A673 (cell line): ENCODE results near the gene PRKCH. TPM values are rescaled to one million over a fixed set of nuclear protein-coding genes. Genes with fewer than 3 reads are reported as not detected.

Experiments
- BruUV-seq: library from RNA; stranded (reverse); fragments of 400-500 nt; replicated peaks from 2 replicates; lab custom pipeline; 2021; lab: Mats Ljungman, UMichigan
- CTCF ChIA-PET: fragments of 300-600 bp; sonication (Branson Sonifier 250); formaldehyde crosslinking; loops from one replicate; lab custom pipeline; 2022; ENCODE audit warnings: antibody characterized with exemption; lab: Charles Lee
- POLR2A ChIA-PET: fragments of 300-600 bp; sonication (Branson Sonifier 250); formaldehyde crosslinking; loops from one replicate; lab custom pipeline; 2022; ENCODE audit warnings: antibody characterized with exemption; ENCODE audit not compliant: low non-redundant PET; lab: Charles Lee
- DNase-seq: peaks from one replicate; pipeline ENCODE4 v3.0.0-alpha.2; 2015; ENCODE audit warnings: low spot score
- H3K27ac ChIP-seq: fragments of 200-600 bp; sonication (generic); 2 replicates; pipeline ENCODE4 v1.5.1; 2016; ENCODE audit warnings: mixed run types, low read depth, mild to moderate bottlenecking, mixed read lengths, antibody characterized with exemption, low read length; ENCODE audit not compliant: poor library complexity, severe bottlenecking
- H3K27me3 ChIP-seq: fragments of 200-600 bp; sonication (generic); replicated peaks from 2 replicates; pipeline ENCODE4 v1.6.1; 2017; ENCODE audit warnings: mixed run types, low read depth, mild to moderate bottlenecking, mixed read lengths, antibody characterized with exemption, low read length; ENCODE audit not compliant: insufficient read depth, poor library complexity
- H3K36me3 ChIP-seq: fragments of 200-600 bp; sonication (generic); 2 replicates; pipeline ENCODE4 v1.6.1; 2016; ENCODE audit warnings: mixed run types, mild to moderate bottlenecking, mixed read lengths, antibody characterized with exemption, low read length; ENCODE audit not compliant: insufficient read depth, poor library complexity, severe bottlenecking
- H3K4me1 ChIP-seq: fragments of 200-600 bp; sonication (generic); 2 replicates; pipeline ENCODE4 v1.6.1; 2017; ENCODE audit warnings: mixed run types, mild to moderate bottlenecking, mixed read lengths, antibody characterized with exemption, low read length; ENCODE audit not compliant: insufficient read depth, poor library complexity, severe bottlenecking
- H3K4me3 ChIP-seq: fragments of 200-600 bp; sonication (generic); 2 replicates; pipeline ENCODE4 v1.5.1; 2016; ENCODE audit warnings: low read depth, mixed run types, mild to moderate bottlenecking, mixed read lengths, low read length; ENCODE audit not compliant: poor library complexity, severe bottlenecking
- H3K9me3 ChIP-seq: fragments of 200-600 bp; sonication (generic); 2 replicates; pipeline ENCODE4 v1.6.1; 2016; ENCODE audit warnings: mixed run types, low read depth, mild to moderate bottlenecking, mixed read lengths, antibody characterized with exemption, low read length; ENCODE audit not compliant: poor library complexity, severe bottlenecking
- CTCF ChIP-seq: fragments of 300-800, 200-600 bp; sonication (generic); conservative IDR thresholded peaks from 2 replicates; pipeline ENCODE4 v1.5.1; 2017; ENCODE audit warnings: low read depth, mild to moderate bottlenecking, antibody characterized with exemption, low read length, moderate library complexity, mixed read lengths
- EZH2 ChIP-seq: fragments of 200-600 bp; sonication (generic); IDR thresholded peaks from 2 replicates; pipeline ENCODE4 v1.6.1; 2017; ENCODE audit warnings: borderline replicate concordance, low read depth, mild to moderate bottlenecking, mixed read lengths, antibody characterized with exemption, low read length; ENCODE audit not compliant: poor library complexity, severe bottlenecking
- intact Hi-C: fragments of 100-400 bp; cut with micrococcal nuclease; formaldehyde crosslinking; loops from one replicate; pipeline ENCODE4 v1.10.0; 2022; ENCODE audit not compliant: unreplicated experiment
- total RNA-seq: library from RNA; stranded (reverse); gene quantifications from 2 replicates; pipeline ENCODE4 v1.2.3, GENCODE V29; 2021

Gene PRKCH
- total RNA-seq, 1 experiment from 2014 or later: 1.8 TPM

GRCh38 chr14:61569308-61569707 lies 247.9 kb downstream of the PRKCH start:
- POLR2A ChIA-PET: no interaction called here
- CTCF ChIA-PET: no interaction called here
- H3K27me3 ChIP-seq: no peaks in the 10 kb centered on the region
- no peaks in the 10 kb centered on the region for H3K9me3 ChIP-seq
- DNase-seq: no peak
- TF ChIP-seq EZH2 (no peak), CTCF (no peak)
- H3K27ac ChIP-seq: no peak overlapping the region
- intact Hi-C loops: no loop called here
- no peak overlapping the region for H3K4me3 ChIP-seq
- H3K4me1 ChIP-seq: no peaks in the 10 kb centered on the region
- H3K36me3 ChIP-seq: no peaks in the 10 kb centered on the region
- no TSS peak for BruUV-seq

GRCh38 chr14:61569812-61570548 lies 248.6 kb downstream of the PRKCH start:
- intact Hi-C loops: no loop called here
- CTCF ChIA-PET: no interaction called here
- Histone ChIP-seq H3K9me3 (no peaks in the 10 kb centered on the region), H3K36me3 (no peaks in the 10 kb centered on the region), H3K27ac (no peak overlapping the region), H3K27me3 (no peaks in the 10 kb centered on the region), H3K4me3 (no peak overlapping the region), H3K4me1 (no peaks in the 10 kb centered on the region)
- POLR2A ChIA-PET: no interaction called here
- DNase-seq: no peak
- no peak for TF ChIP-seq CTCF
- no peak for TF ChIP-seq EZH2
- BruUV-seq: no TSS peak

GRCh38 chr14:61570549-61571290 lies 249.3 kb downstream of the PRKCH start:
- Histone ChIP-seq H3K9me3 (no peaks in the 10 kb centered on the region), H3K27me3 (no peaks in the 10 kb centered on the region), H3K36me3 (no peaks in the 10 kb centered on the region), H3K4me3 (no peak overlapping the region), H3K4me1 (no peaks in the 10 kb centered on the region), H3K27ac (no peak overlapping the region)
- intact Hi-C loops: no loop called here
- ChIA-PET POLR2A (no interaction called here), CTCF (no interaction called here)
- TF ChIP-seq CTCF: no peak
- TF ChIP-seq EZH2: no peak
- no peak for DNase-seq
- no TSS peak for BruUV-seq
